ENCODE results near the gene MOCS3.

Gene MOCS3

DNA sequence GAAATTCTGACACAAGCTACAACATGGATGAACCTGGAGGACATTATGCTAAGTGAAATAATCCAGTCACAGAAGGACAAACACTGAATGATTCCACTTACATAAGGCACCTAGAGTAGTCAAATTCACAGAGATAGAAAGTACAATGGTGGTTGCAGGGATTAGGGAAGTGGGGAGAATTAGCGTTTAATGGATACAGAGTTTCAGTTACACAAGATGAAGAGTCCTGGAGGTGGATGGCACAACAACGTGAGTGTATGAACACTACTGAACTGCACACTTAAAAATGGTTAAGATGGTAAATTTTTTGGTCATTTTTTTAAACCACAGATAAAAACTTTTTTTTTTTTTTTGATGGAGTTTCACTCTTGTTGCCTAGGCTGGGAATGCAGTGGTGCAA lies 24.7 kb downstream of the MOCS3 start:
- no peak for DNase-seq

- peak; percentile 38 for DNase-seq
Observed at GRCh38 chr20:50987493-50988210, 29.0 kb downstream of the MOCS3 start.

DNA sequence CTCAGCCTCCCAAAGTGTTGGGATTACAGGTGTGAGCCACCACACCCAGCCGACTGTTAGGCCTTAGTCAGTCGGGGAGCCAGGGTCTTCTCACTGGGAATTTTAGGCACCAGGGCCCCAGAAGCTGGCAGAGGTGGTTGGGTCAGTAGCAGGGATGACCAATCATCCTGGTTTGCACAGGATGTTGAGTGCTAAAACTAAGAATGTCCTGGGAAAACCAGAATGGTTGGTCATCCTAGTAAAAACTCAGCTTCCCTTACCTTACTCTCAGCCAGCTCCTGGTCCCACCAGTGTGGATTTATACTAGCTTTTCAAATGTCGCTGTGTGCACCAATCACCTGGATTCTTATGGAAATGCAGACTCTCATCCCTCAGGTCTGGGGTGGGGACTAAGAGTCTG lies 32.5 kb downstream of the MOCS3 start:
- DNase-seq = no peak

GRCh38 chr20:50992336-50992732 lies 33.7 kb downstream of the MOCS3 start:
- no peak for DNase-seq

GRCh38 chr20:50992733-50993457 lies 34.3 kb downstream of the MOCS3 start:
- DNase-seq = peak; percentile 71

DNA sequence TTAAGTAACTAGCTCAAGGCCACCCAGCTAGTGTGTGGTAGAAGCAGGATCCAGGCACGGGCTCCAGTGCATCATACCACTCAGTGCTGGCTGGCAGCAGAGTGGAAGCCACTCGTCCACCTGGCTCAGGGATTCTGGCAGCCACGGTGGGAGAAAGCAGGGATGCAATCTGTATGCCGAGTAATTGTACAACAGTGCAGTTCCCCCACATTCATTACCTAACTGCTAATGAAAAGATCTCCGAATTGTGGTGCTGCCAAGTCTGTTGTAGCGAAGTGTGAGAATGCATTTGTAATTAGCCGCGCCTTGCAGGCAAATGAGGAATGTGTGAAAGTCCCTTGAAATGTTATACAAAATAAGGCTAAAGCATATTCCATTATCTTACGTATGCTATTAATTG lies 35.3 kb downstream of the MOCS3 start:
- no peak for DNase-seq

DNA sequence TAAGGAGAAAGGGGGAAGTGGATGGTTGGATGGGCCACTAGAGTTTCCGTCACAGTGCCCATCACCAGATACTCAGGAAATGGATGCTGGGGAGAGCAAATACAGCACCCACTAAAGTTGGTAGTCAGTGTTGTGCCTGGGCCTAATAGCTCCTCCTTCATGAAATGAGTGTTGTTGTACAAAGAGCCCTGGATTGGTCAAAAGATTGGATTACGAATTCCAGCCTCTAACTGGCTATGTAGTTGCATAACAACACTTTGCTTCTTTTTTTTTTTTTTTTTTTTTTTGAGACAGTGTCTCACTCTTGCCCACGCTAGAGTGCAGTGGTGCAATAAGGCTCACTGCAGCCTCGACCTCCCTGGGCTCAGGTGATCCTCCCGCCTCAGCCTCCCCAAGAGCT lies 36.9 kb downstream of the MOCS3 start:
- DNase-seq = no peak

GRCh38 chr20:50996901-50997865 lies 38.6 kb downstream of the MOCS3 start:
- no peak for DNase-seq

GRCh38 chr20:50999355-50999754 lies 40.7 kb downstream of the MOCS3 start:
- no peak for DNase-seq

GRCh38 chr20:51001430-51002265 lies 43.0 kb downstream of the MOCS3 start:
- DNase-seq = no peak

GRCh38 chr20:51002633-51003032 lies 44.0 kb downstream of the MOCS3 start:
- DNase-seq = no peak

- no peak for DNase-seq
Observed at GRCh38 chr20:51003753-51004152, 45.1 kb downstream of the MOCS3 start.

DNA sequence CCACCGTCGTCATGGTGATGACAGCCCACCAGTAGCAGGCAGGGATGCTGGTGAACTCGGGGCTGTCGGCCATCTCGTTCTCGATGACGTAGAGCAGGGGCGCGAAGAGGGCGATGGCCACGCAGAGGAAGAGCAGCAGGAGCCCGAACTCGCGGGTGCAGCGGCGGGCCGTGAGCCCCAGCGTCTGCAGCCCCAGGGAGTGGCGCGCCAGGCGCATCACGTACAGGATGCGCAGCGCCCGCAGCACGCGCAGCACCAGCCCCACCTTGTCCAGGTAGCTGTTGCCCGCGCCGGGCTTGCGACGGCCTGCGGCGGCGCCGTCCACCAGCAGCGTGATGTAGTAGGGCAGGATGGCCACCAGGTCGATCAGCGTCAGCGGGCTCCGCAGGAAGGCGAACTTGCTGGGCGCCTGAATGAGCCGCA lies 45.7 kb downstream of the MOCS3 start:
- no peak for DNase-seq

DNA sequence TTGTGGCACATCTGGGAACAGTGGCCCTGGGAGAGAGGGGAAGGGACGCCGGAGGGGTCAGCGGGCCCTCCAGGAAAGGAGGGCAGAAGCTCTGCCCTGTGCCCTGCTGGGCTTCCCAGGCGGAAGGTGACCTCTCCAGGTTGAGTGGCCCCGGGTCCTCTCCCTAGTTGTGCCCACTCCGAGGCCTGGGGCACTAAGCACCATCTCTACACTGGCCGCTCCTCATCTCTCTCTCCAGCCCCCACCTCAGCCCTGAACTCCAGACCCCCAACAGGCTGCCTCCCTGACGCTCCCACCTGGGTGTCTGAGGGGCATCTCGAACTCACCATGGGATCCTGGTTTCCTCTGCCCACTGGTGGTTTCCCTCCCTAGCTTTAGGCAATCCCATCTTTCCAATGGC lies 46.2 kb downstream of the MOCS3 start:
- no peak for DNase-seq

GRCh38 chr20:51005214-51005613 lies 46.6 kb downstream of the MOCS3 start:
- DNase-seq = no peak

GRCh38 chr20:51008718-51009117 lies 50.1 kb downstream of the MOCS3 start:
- no peak for DNase-seq

DNA sequence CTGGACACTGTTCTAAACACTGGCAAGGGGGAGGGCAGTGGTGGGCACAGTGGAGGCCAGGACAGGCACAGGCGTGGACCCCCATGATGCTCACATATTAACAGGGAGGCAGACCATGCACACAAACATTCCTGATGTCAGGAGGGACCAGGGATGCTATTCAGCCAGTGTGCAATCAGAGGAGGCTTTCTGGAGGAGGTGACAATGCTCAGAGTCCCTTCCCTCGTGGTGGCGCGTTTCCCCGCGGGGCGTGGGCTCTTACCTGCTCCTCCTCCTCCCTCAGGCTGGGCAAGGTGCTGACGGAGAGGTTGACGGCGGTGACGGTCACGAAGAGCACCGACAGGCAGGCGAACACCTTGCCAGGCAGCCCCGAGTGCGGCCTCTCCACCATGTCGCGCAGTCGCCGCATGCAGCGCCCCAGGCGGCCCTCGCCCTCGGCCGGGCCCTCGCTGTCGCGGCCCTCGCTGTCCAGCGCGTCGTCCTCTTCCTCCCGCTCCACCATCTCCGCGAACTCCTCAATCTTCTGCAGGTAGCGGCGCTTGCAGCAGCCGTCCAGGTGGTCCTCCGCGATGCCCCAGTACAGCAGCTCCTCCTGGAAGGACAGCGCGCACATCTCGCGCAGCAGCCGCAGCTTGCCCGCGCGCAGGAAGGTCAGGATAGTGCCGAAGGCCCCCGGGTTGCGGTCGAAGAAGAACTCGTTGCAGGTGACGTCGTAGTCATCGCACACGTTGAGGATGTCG lies 50.9 kb downstream of the MOCS3 start:
- DNase-seq = no peak

DNA sequence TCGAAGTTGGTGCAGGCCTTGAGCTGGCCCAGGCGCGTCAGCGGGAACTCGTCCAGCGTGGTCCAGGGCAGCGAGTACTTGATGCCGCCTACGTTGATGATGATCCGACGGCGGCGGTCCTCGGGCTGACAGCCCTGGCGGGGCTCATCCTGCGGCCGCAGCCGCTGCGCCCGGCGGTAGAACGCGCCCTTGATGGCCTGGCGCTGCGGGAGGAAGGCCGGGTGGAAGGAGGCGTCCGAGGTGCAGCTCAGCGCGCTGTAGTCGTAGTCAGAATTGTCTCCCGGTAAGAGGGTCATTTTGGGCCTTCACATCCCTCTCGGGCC lies 51.4 kb downstream of the MOCS3 start:
- no peak for DNase-seq

DNA sequence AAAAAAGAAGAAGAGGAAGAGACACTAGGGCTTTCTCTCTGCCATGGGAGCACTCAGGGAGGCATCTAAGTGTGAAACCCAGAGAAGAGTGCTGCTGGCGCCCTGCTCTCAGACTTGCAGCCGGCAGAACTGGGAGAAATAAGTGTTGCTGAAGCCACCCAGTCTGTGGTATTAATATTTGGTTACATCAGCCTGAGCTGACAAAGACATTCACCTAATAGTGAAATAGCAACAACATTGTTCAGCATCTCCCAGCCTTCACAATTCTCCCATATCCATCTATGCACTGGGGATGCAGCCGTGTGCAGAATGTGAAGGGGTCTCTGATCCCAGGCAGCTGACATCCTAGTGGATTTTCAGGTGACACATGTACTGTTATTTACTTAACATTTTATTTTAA lies 52.3 kb downstream of the MOCS3 start:
- DNase-seq = no peak

DNA sequence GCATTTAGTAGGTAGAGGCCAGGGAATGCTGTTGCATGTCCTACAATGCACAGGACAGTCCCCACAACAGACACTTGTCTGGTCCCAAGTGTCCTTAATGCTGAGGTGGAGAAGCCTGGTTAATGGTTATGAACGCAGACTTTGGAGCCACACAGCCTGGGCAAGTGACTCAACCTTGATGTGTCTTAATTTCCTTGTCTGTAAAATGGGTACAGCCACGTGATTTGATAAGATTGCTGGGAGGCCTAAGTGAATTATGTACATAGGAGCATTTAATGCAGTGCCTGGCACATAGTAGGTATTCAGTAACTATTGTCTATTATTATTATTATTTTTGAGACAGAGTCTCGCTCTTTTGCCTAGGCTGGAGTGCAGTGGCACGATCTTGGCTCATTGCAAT lies 52.9 kb downstream of the MOCS3 start:
- no peak for DNase-seq

DNA sequence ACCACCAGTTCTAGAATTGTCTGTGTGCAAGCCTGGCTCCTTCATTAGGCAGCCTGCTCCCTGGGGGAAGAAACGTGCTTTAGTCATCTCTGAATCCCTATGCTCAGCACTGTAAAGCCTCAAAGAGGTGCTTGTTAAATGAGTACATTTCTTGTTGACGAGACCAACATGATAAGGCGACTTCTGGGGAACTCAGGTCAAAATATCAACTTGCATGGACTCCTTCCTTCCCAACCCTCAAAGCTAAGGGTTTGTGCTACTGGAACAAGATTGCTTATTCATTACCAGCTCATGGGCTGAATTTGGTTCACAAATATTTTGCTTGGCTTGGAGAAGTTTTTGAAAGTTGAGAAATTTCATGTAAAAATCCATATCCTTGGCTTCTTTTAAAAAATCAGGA lies 53.7 kb downstream of the MOCS3 start:
- no peak for DNase-seq

All from NCI-H524 treated with DMSO at 0.1 percent for 48 hours (cell line).